ENCODE measurements around the gene SPATA13. TPM values are rescaled to one million over a fixed set of nuclear protein-coding genes. Genes with fewer than 3 reads are reported as not detected.

SPATA13 gene
- total RNA-seq, 2 donors from 2014 or later, result 19.4 to 24.8 TPM

DNA sequence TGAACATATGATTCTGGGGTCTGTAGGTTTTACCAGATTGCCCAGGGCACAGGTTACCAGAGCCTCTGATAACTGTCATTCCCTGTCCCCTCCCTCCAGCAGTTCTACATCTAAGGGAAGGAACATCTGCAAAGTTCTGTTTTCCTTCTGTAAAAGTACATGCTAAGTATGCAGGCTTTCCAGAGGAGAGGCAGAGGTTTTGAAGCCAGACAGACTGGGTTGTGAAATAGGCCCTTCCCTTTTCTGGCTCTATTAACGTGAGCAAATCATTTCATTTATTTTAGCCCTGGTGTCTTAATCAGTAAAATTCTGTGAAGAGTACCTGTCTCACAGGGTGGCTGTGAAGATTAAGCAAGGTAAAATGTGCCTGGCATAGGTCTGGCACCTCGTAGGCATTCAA is 82.8 kb downstream of the SPATA13 start:
- no peak for DNase-seq
- WGBS, 2 experiments (ENCODE audit: insufficient coverage in 1 of 2, insufficient read length in 1 of 2), result 89 to 100% methylated on average over 2 of the region's 2 CpGs
- Mint-ChIP-seq H3K4me3 (no peak overlapping the region), H3K36me3 (ENCODE audit: low read depth) (peaks cover 3% of the 10 kb centered on the region), H3K27ac (no peak overlapping the region), H3K27me3 (ENCODE audit: insufficient read depth) (no peaks in the 10 kb centered on the region), H3K4me1 (peaks cover 31% of the 10 kb centered on the region), H3K9me3 (no peaks in the 10 kb centered on the region)
- Histone ChIP-seq H3K27me3 (ENCODE audit: control insufficient read depth, insufficient read depth, low read length, poor library complexity, severe bottlenecking) (no peaks in the 10 kb centered on the region), H3K9ac (ENCODE audit: extremely low read depth, low read length, poor library complexity, severe bottlenecking) (no peak overlapping the region), H3K9me3 (ENCODE audit: control insufficient read depth, low read length) (no peaks in the 10 kb centered on the region), H3K4me1 (ENCODE audit: control insufficient read depth, insufficient read depth, low read length) (no peaks in the 10 kb centered on the region), H3K27ac (ENCODE audit: low read depth, low read length) (no peak overlapping the region), H3K4me3 (ENCODE audit: low read length) (no peak overlapping the region), H3K36me3 (ENCODE audit: control insufficient read depth, insufficient read depth, low read length) (no peaks in the 10 kb centered on the region)
- TF ChIP-seq, protein P1, sequence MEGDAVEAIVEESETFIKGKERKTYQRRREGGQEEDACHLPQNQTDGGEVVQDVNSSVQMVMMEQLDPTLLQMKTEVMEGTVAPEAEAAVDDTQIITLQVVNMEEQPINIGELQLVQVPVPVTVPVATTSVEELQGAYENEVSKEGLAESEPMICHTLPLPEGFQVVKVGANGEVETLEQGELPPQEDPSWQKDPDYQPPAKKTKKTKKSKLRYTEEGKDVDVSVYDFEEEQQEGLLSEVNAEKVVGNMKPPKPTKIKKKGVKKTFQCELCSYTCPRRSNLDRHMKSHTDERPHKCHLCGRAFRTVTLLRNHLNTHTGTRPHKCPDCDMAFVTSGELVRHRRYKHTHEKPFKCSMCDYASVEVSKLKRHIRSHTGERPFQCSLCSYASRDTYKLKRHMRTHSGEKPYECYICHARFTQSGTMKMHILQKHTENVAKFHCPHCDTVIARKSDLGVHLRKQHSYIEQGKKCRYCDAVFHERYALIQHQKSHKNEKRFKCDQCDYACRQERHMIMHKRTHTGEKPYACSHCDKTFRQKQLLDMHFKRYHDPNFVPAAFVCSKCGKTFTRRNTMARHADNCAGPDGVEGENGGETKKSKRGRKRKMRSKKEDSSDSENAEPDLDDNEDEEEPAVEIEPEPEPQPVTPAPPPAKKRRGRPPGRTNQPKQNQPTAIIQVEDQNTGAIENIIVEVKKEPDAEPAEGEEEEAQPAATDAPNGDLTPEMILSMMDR (conservative IDR thresholded peaks at IDR 0.05), result no peak

DNA sequence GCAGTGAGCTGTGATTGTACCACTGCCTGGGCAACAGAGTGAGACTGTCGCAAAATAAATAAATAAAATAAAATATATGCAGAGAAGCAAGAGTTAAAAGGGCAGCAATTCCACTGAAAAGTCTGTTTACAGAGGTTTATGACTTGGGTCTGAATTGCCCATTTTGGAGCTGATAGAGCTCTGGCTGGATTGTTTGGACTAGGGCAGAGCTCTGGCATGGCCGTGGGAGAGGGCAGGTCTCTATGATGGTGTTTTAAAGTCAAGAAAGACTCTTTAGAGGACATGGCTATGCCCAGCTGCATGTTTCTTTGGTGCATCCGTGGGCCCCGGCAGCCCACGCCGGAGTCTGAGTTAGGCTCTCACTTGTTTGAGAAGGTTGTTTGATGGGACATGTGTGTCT is 84.3 kb downstream of the SPATA13 start:
- H3K4me1 Mint-ChIP-seq, result peaks cover 30% of the 10 kb centered on the region
- 91 to 95% methylated on average over 5 of the region's 6 CpGs for WGBS, 2 experiments (ENCODE audit: insufficient coverage in 1 of 2, insufficient read length in 1 of 2)
- no peak overlapping the region for H3K4me3 Mint-ChIP-seq
- Histone ChIP-seq H3K9ac (ENCODE audit: extremely low read depth, low read length, poor library complexity, severe bottlenecking) (no peak overlapping the region), H3K36me3 (ENCODE audit: control insufficient read depth, insufficient read depth, low read length) (no peaks in the 10 kb centered on the region), H3K27me3 (ENCODE audit: control insufficient read depth, insufficient read depth, low read length, poor library complexity, severe bottlenecking) (no peaks in the 10 kb centered on the region), H3K4me1 (ENCODE audit: control insufficient read depth, insufficient read depth, low read length) (no peaks in the 10 kb centered on the region), H3K9me3 (ENCODE audit: control insufficient read depth, low read length) (no peaks in the 10 kb centered on the region), H3K27ac (ENCODE audit: low read depth, low read length) (no peak overlapping the region), H3K4me3 (ENCODE audit: low read length) (no peak overlapping the region)
- TF ChIP-seq, protein P1 (conservative IDR thresholded peaks at IDR 0.05), result no peak
- H3K27ac Mint-ChIP-seq, result no peak overlapping the region
- no peaks in the 10 kb centered on the region for H3K27me3 Mint-ChIP-seq (ENCODE audit: insufficient read depth)
- H3K9me3 Mint-ChIP-seq, result no peaks in the 10 kb centered on the region
- peaks cover 3% of the 10 kb centered on the region for H3K36me3 Mint-ChIP-seq (ENCODE audit: low read depth)
- no peak for DNase-seq

DNA sequence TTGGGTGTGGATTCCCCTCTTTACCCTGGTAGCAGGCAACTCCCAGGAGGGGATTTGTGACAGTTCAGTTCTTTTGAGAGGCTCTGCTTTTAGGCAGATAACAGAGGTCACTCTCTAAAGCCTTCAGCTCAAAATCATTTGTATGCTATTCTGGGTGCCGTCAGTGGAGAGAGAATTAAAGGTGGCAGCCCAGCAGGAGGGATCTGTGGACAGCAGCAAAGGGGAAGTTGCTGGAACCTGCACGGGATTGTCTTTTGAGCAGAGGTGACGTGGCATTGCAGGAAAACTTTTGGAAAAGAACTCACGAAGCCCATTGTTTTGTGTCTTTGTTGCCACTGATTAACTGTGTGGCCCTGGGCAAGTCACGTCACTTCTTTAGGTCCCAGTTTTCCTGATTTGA is 86.5 kb downstream of the SPATA13 start:
- Histone ChIP-seq H3K9me3 (ENCODE audit: control insufficient read depth, low read length) (no peaks in the 10 kb centered on the region), H3K27me3 (ENCODE audit: control insufficient read depth, insufficient read depth, low read length, poor library complexity, severe bottlenecking) (no peaks in the 10 kb centered on the region), H3K4me3 (ENCODE audit: low read length) (no peak overlapping the region), H3K36me3 (ENCODE audit: control insufficient read depth, insufficient read depth, low read length) (no peaks in the 10 kb centered on the region), H3K27ac (ENCODE audit: low read depth, low read length) (no peak overlapping the region), H3K9ac (ENCODE audit: extremely low read depth, low read length, poor library complexity, severe bottlenecking) (no peak overlapping the region), H3K4me1 (ENCODE audit: control insufficient read depth, insufficient read depth, low read length) (no peaks in the 10 kb centered on the region)
- TF ChIP-seq, protein P1 (conservative IDR thresholded peaks at IDR 0.05), result no peak
- peak overlapping the region; percentile 79 for H3K27ac Mint-ChIP-seq
- peaks cover 7% of the 10 kb centered on the region for H3K36me3 Mint-ChIP-seq (ENCODE audit: low read depth)
- peaks cover 17% of the 10 kb centered on the region for H3K4me1 Mint-ChIP-seq
- DNase-seq, result no peak
- H3K27me3 Mint-ChIP-seq (ENCODE audit: insufficient read depth), result no peaks in the 10 kb centered on the region
- no peak overlapping the region for H3K4me3 Mint-ChIP-seq
- no peaks in the 10 kb centered on the region for H3K9me3 Mint-ChIP-seq
- WGBS, 2 experiments (ENCODE audit: insufficient coverage in 1 of 2, insufficient read length in 1 of 2), result 75 to 85% methylated on average over 4 to 5 of the region's 5 CpGs

Measured in endodermal cell (in vitro differentiated cells).